ENCODE measurements around the gene PHACTR3.

DNA sequence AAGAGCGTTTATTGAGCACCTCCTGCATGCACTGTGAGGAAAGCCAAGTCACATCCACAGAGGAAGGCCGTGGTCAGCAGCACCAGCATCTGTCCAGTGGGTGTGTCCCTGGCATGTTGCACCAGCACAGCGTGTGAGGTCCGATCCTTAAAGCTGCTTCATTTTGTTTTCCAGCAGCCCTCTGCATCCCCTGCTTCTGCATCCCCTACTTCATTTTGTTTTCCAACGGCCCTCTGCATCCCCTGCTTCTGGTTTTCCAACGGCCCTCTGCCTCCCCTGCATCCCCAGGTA is 181.3 kb downstream of the PHACTR3 start:
- TF ChIP-seq POLR2AphosphoS2 (conservative IDR thresholded peaks at IDR 0.05; ENCODE audit: low read length) (no peak), FOSL2 (IDR thresholded peaks at IDR 0.05) (no peak), FOSL2 (CRISPR knock-in tag; IDR thresholded peaks at IDR 0.05) (no peak), MAFK (IDR thresholded peaks at IDR 0.05; ENCODE audit: partially characterized antibody) (no peak), RFX5 (IDR thresholded peaks at IDR 0.05) (no peak), POLR2A (IDR thresholded peaks at IDR 0.05; ENCODE audit: low read length) (no peak), MAX (IDR thresholded peaks at IDR 0.05) (no peak), RNF2 (IDR thresholded peaks at IDR 0.05; ENCODE audit: borderline replicate concordance, low read depth) (no peak), EP300 (IDR thresholded peaks at IDR 0.05) (no peak), CHD4 (IDR thresholded peaks at IDR 0.05; ENCODE audit: borderline replicate concordance) (no peak), HOXB13 (CRISPR knock-in tag; IDR thresholded peaks at IDR 0.05; ENCODE audit: low read depth) (no peak), HMGXB4 (CRISPR knock-in tag; IDR thresholded peaks at IDR 0.05; ENCODE audit: borderline replicate concordance) (no peak), RAD21 (conservative IDR thresholded peaks at IDR 0.05 in 1 of 2, IDR thresholded peaks at IDR 0.05 in 1 of 2) (no peak)
- TF ChIP-seq, protein P1, sequence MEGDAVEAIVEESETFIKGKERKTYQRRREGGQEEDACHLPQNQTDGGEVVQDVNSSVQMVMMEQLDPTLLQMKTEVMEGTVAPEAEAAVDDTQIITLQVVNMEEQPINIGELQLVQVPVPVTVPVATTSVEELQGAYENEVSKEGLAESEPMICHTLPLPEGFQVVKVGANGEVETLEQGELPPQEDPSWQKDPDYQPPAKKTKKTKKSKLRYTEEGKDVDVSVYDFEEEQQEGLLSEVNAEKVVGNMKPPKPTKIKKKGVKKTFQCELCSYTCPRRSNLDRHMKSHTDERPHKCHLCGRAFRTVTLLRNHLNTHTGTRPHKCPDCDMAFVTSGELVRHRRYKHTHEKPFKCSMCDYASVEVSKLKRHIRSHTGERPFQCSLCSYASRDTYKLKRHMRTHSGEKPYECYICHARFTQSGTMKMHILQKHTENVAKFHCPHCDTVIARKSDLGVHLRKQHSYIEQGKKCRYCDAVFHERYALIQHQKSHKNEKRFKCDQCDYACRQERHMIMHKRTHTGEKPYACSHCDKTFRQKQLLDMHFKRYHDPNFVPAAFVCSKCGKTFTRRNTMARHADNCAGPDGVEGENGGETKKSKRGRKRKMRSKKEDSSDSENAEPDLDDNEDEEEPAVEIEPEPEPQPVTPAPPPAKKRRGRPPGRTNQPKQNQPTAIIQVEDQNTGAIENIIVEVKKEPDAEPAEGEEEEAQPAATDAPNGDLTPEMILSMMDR (IDR thresholded peaks at IDR 0.05) = no peak
- TF ChIP-seq, protein P2, sequence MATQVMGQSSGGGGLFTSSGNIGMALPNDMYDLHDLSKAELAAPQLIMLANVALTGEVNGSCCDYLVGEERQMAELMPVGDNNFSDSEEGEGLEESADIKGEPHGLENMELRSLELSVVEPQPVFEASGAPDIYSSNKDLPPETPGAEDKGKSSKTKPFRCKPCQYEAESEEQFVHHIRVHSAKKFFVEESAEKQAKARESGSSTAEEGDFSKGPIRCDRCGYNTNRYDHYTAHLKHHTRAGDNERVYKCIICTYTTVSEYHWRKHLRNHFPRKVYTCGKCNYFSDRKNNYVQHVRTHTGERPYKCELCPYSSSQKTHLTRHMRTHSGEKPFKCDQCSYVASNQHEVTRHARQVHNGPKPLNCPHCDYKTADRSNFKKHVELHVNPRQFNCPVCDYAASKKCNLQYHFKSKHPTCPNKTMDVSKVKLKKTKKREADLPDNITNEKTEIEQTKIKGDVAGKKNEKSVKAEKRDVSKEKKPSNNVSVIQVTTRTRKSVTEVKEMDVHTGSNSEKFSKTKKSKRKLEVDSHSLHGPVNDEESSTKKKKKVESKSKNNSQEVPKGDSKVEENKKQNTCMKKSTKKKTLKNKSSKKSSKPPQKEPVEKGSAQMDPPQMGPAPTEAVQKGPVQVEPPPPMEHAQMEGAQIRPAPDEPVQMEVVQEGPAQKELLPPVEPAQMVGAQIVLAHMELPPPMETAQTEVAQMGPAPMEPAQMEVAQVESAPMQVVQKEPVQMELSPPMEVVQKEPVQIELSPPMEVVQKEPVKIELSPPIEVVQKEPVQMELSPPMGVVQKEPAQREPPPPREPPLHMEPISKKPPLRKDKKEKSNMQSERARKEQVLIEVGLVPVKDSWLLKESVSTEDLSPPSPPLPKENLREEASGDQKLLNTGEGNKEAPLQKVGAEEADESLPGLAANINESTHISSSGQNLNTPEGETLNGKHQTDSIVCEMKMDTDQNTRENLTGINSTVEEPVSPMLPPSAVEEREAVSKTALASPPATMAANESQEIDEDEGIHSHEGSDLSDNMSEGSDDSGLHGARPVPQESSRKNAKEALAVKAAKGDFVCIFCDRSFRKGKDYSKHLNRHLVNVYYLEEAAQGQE (IDR thresholded peaks at IDR 0.05) = no peak

Measured in A549 (cell line).